ENCODE measurements around the gene ISCA2. TPM values are rescaled to one million over a fixed set of nuclear protein-coding genes. Genes with fewer than 3 reads are reported as not detected.
A peak's percentile ranks its signal among the peaks of the same experiment; 100 is the strongest.

Gene ISCA2
- total RNA-seq, 2 donors from 2014 or later = 14.4 to 21.3 TPM

DNA sequence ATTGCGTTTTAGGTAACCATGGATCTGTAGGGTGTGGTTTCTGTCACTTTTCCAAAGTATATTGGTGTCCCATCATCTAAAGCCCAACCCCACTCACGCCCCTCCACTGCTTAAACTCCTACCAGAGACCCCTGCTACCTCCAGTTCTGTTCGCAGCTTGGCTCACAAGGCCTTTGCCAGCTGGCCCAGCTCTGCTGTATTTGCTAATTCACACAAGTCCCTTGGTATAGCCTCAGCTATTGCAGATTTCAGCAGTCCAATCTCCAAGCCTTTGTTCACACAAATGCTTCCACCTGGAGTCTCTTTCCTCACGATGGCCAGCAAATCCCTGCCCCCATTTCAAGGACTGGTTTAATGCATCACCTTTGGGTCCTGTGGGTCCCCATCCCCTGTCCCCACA, 24.2 kb downstream of the ISCA2 start:
- ATAC-seq (no peak), DNase-seq (no peak)
- no peaks in the 10 kb centered on the region for H3K36me3 Mint-ChIP-seq (ENCODE audit: low read depth)
- H3K4me1 Mint-ChIP-seq = peaks cover 2% of the 10 kb centered on the region
- no peaks in the 10 kb centered on the region for H3K9me3 ChIP-seq (ENCODE audit: control insufficient read depth, low read length, poor library complexity, severe bottlenecking)
- H3K4me3 Mint-ChIP-seq = no peak overlapping the region
- H3K27me3 Mint-ChIP-seq = peaks cover 38% of the 10 kb centered on the region
- no peak overlapping the region for H3K27ac Mint-ChIP-seq

DNA sequence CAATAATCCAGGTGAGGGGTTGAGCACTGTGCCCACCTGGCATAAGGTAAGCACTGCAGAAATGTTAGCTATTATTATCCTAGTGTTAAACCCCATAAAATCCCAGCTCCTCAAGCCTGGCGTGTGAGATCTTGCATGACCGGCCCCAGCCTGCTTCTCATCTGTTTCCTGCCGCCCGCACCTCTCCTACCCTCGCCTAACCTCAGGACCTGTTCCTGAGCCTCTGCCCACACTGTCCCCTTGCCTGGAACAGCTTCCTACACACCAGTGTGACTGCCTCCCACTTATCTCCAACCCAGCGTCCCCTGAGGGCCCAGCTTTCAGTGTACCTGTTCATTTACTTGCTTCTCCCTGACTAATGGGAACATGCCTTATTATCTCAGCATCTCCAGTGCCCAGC, 24.7 kb downstream of the ISCA2 start:
- Mint-ChIP-seq H3K4me3 (no peak overlapping the region), H3K27me3 (peaks cover 35% of the 10 kb centered on the region), H3K36me3 (ENCODE audit: low read depth) (no peaks in the 10 kb centered on the region), H3K27ac (no peak overlapping the region), H3K4me1 (peaks cover 2% of the 10 kb centered on the region)
- DNase-seq (no peak), ATAC-seq (no peak)
- H3K9me3 ChIP-seq (ENCODE audit: control insufficient read depth, low read length, poor library complexity, severe bottlenecking) = no peaks in the 10 kb centered on the region

DNA sequence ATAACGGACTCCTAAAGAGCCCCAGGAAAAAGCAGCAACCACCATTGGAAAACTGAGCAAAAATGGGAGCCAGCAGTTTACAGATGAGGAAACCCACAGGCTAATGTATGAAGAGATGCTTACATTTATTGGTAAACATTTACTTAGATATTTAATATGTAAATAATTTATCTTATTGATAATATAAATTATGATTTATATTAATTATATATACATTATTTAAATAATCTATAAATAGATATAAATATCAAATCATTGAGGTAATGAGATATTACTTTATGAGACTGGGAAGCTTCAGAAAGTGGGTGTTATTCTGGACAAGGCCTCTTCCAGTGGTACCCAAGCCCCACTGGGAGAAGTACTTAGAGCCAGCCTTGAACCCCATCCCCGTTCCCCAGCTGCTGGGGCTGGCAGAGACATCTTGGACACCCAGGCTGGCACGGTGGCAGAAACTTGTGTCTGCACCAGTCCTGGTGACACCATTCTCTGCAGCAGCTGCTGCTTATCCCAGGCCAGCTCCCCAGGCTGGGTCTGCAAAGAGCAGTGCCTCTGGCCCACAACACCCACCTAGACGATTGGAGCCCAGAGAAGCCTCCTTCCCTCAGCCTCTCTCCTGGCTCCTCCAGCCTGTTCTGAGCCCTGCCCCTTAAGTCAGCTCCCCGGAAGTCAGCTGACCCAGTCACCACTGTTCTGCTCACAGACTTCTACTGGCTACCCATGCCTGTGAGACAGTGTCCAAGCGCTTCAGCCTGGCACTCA, 25.9 kb downstream of the ISCA2 start:
- Mint-ChIP-seq H3K4me3 (no peak overlapping the region), H3K27me3 (peaks cover 33% of the 10 kb centered on the region), H3K27ac (no peak overlapping the region), H3K36me3 (ENCODE audit: low read depth) (no peaks in the 10 kb centered on the region), H3K4me1 (peaks cover 2% of the 10 kb centered on the region)
- DNase-seq (no peak), ATAC-seq (no peak)
- H3K9me3 ChIP-seq (ENCODE audit: control insufficient read depth, low read length, poor library complexity, severe bottlenecking) = no peaks in the 10 kb centered on the region

DNA sequence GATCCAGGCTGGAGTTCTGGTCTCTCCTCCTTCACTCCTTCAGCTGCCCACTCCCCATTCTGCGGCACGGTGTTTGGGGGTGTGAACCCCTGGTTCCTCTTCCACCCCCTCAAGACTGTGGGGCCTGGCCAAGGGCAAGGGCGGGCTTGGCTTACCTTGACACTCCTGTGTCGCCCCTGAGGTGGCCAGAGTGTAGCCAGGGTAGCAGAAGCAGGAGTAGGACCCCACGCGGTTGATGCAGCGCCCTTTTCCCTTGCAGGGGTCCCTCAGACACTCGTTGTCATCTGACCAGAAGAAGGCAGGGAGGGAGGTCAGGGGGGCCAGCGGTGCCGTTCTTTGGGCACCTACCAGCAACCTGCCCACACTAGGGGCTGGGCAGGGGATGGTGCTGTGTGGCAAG, 28.2 kb downstream of the ISCA2 start:
- peaks cover 41% of the 10 kb centered on the region for H3K27me3 Mint-ChIP-seq
- peaks cover 2% of the 10 kb centered on the region for H3K4me1 Mint-ChIP-seq
- no peaks in the 10 kb centered on the region for H3K9me3 ChIP-seq (ENCODE audit: control insufficient read depth, low read length, poor library complexity, severe bottlenecking)
- DNase-seq (no peak), ATAC-seq (no peak)
- no peak overlapping the region for H3K4me3 Mint-ChIP-seq
- H3K36me3 Mint-ChIP-seq (ENCODE audit: low read depth) = no peaks in the 10 kb centered on the region
- no peak overlapping the region for H3K27ac Mint-ChIP-seq

- Mint-ChIP-seq H3K4me1 (peaks cover 2% of the 10 kb centered on the region), H3K27me3 (peaks cover 36% of the 10 kb centered on the region), H3K4me3 (no peak overlapping the region), H3K27ac (no peak overlapping the region), H3K36me3 (ENCODE audit: low read depth) (no peaks in the 10 kb centered on the region)
- ATAC-seq (no peak), DNase-seq (no peak)
- no peaks in the 10 kb centered on the region for H3K9me3 ChIP-seq (ENCODE audit: control insufficient read depth, low read length, poor library complexity, severe bottlenecking)
Observed at GRCh38 chr14:74522740-74523139, 29.2 kb downstream of the ISCA2 start.

DNA sequence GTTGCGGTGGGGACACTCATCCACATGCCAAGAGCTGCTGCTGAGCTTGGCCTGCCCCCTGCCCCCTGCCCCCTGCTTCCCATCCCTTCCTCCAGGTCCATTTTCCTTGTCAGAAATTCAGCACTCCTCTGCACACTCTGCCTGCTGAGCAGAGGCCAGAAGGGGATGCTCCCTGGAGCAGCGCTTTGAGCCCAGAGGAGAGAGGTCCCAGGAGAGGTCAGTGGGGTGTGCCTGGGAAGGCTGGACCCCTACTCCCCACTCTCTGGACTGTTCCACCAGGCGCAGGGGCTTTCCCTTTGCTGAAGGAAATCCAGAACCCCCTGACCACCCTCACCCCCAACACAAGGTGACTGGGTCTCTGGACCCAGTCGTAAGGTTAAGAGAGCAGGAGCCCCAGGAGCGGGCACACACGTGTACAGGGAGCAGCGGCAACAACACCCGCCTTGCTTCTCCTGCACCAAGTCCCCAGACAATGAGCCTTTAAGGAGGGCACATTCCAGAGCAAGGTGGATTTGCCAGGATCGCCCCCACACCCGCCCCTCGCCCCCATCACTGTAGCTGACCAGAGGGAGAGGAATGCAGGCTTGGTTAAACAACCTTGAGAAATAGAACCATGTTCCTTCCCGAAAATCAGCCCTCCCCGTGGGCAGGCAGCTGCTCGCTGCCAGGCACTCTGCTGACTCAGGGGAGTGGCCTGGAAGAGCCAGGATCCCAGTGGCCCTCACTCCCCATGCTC, 30.7 kb downstream of the ISCA2 start:
- no peak for ATAC-seq
- Mint-ChIP-seq H3K4me1 (no peaks in the 10 kb centered on the region), H3K4me3 (no peak overlapping the region), H3K27ac (no peak overlapping the region), H3K27me3 (peaks cover 22% of the 10 kb centered on the region), H3K36me3 (ENCODE audit: low read depth) (no peaks in the 10 kb centered on the region)
- no peak for DNase-seq
- H3K9me3 ChIP-seq (ENCODE audit: control insufficient read depth, low read length, poor library complexity, severe bottlenecking) = no peaks in the 10 kb centered on the region

DNA sequence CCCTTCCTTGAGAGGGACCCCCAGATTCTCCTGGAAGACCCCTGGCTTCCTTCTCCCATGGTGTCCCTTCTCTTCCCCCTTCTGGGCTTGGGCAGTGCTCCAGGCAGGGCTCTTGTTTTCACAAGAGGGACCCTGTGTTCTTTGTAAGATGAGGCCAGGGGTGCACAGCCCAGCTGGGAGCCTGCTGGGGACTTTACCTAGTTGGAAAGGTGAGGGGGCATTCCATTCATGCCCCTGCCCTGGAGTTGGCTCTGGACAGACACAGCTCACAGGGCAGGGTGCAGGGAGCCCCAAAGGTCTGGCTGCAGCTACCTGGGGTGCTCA, 31.2 kb downstream of the ISCA2 start:
- H3K27ac Mint-ChIP-seq = peak overlapping the region; percentile 43
- H3K9me3 ChIP-seq (ENCODE audit: control insufficient read depth, low read length, poor library complexity, severe bottlenecking) = no peaks in the 10 kb centered on the region
- no peaks in the 10 kb centered on the region for H3K36me3 Mint-ChIP-seq (ENCODE audit: low read depth)
- DNase-seq (no peak), ATAC-seq (no peak)
- H3K4me1 Mint-ChIP-seq = no peaks in the 10 kb centered on the region
- H3K27me3 Mint-ChIP-seq = peaks cover 22% of the 10 kb centered on the region
- H3K4me3 Mint-ChIP-seq = no peak overlapping the region

DNA sequence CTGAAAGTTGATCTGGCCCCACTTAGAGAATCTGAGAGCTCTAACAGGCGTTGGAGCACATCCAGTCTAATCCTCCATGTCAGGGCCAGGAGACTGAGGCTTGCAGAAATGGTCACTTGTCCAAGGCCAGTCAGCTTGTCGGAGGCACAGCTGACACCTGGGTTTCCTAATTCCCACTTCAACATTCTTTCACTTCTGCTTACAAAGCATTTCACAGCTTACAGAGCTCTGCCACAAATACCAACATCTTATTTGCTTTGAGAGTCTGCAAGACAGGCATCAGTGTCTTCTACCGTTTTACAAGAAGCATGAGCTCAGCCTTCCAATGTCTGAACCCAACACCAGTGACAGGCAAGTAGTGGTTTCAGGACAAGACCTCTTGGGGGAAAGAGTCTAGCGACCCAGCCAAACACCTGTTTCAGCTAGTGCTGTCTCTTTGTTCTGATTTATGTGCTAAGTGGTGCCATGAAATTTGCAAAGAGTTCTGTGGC, 31.8 kb downstream of the ISCA2 start:
- Mint-ChIP-seq H3K27ac (peak overlapping the region; percentile 43), H3K4me3 (no peak overlapping the region), H3K36me3 (ENCODE audit: low read depth) (no peaks in the 10 kb centered on the region), H3K27me3 (peaks cover 22% of the 10 kb centered on the region), H3K4me1 (no peaks in the 10 kb centered on the region)
- no peaks in the 10 kb centered on the region for H3K9me3 ChIP-seq (ENCODE audit: control insufficient read depth, low read length, poor library complexity, severe bottlenecking)
- DNase-seq = no peak
- ATAC-seq = no peak

GRCh38 chr14:74526854-74527585, 33.5 kb downstream of the ISCA2 start:
- DNase-seq = no peak
- H3K4me3 Mint-ChIP-seq = no peak overlapping the region

GRCh38 chr14:74527736-74528280, 34.2 kb downstream of the ISCA2 start:
- no peak for ATAC-seq
- H3K36me3 Mint-ChIP-seq (ENCODE audit: low read depth) = no peaks in the 10 kb centered on the region
- no peak for DNase-seq
- H3K27ac Mint-ChIP-seq = no peak overlapping the region
- peaks cover 2% of the 10 kb centered on the region for H3K4me1 Mint-ChIP-seq
- peaks cover 22% of the 10 kb centered on the region for H3K27me3 Mint-ChIP-seq
- no peaks in the 10 kb centered on the region for H3K9me3 ChIP-seq (ENCODE audit: control insufficient read depth, low read length, poor library complexity, severe bottlenecking)
- no peak overlapping the region for H3K4me3 Mint-ChIP-seq

More at GRCh38 chr14:74526854-74527585, 33.5 kb downstream of the ISCA2 start:
- H3K9me3 ChIP-seq (ENCODE audit: control insufficient read depth, low read length, poor library complexity, severe bottlenecking) = no peaks in the 10 kb centered on the region
- Mint-ChIP-seq H3K27ac (peak overlapping the region; percentile 51), H3K36me3 (ENCODE audit: low read depth) (no peaks in the 10 kb centered on the region), H3K27me3 (peaks cover 22% of the 10 kb centered on the region), H3K4me1 (peaks cover 2% of the 10 kb centered on the region)
- no peak for ATAC-seq

DNA sequence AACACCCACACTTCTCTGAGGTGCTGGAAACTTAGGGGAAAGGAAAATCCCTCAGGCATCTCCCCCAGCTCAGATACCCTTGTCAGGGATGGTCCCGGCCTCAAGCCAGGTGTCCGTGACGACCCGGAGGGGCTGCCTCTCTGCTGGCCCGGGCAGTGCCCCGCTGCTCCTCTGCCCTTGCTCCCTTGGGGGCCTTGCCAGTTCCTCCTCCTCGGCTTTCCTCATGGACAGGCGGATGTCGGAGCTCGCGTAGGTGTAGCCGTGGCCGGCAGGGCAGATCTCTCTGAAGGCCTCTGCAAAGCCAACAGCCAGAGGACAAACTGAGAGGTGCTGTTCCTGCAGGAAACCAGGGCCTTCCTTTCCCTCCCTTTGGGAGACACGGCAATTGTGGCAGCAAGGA, 34.8 kb downstream of the ISCA2 start:
- H3K27ac Mint-ChIP-seq = no peak overlapping the region
- no peaks in the 10 kb centered on the region for H3K9me3 ChIP-seq (ENCODE audit: control insufficient read depth, low read length, poor library complexity, severe bottlenecking)
- H3K4me3 Mint-ChIP-seq = peak overlapping the region; percentile 19
- DNase-seq = no peak
- no peaks in the 10 kb centered on the region for H3K36me3 Mint-ChIP-seq (ENCODE audit: low read depth)
- H3K27me3 Mint-ChIP-seq = peaks cover 22% of the 10 kb centered on the region
- H3K4me1 Mint-ChIP-seq = peaks cover 4% of the 10 kb centered on the region
- no peak for ATAC-seq

- Mint-ChIP-seq H3K4me1 (peaks cover 4% of the 10 kb centered on the region), H3K4me3 (peak overlapping the region; percentile 19), H3K27ac (no peak overlapping the region), H3K36me3 (ENCODE audit: low read depth) (no peaks in the 10 kb centered on the region), H3K27me3 (peaks cover 20% of the 10 kb centered on the region)
- H3K9me3 ChIP-seq (ENCODE audit: control insufficient read depth, low read length, poor library complexity, severe bottlenecking) = no peaks in the 10 kb centered on the region
- DNase-seq (no peak), ATAC-seq (no peak)
Observed at GRCh38 chr14:74528886-74529285, 35.3 kb downstream of the ISCA2 start.

DNA sequence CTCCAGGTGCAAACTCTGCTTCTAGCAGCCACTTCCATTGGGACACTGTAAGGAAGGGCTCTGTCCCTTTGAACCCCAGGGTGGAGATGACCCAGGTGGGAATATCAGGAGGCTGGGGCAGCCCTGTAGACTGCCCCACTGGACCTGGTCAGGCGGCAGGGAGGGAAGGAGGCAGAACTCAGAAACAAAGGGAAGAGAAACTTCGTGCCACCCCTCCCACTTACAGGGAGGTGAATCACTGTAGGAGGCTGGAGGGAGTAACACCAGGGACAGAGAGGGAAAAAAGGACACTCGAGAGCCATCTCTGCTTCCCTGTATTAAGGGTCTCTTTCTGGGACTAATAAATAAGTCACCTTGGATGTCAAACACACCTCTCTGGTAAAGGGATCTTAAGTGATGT, 37.4 kb downstream of the ISCA2 start:
- Mint-ChIP-seq H3K27ac (no peak overlapping the region), H3K27me3 (peaks cover 10% of the 10 kb centered on the region), H3K36me3 (ENCODE audit: low read depth) (no peaks in the 10 kb centered on the region), H3K4me3 (no peak overlapping the region), H3K4me1 (peaks cover 4% of the 10 kb centered on the region)
- ATAC-seq (no peak), DNase-seq (no peak)
- H3K9me3 ChIP-seq (ENCODE audit: control insufficient read depth, low read length, poor library complexity, severe bottlenecking) = no peaks in the 10 kb centered on the region
